ENCODE data around the gene ZNF683.

- TF ChIP-seq CTCF (IDR thresholded peaks at IDR 0.05; ENCODE audit: poor library complexity, severe bottlenecking) (no peak), EZH2 (IDR thresholded peaks at IDR 0.05; ENCODE audit: borderline replicate concordance, insufficient read depth, low read length, poor library complexity, severe bottlenecking) (no peak), POLR2AphosphoS5 (IDR thresholded peaks at IDR 0.05) (no peak), REST (IDR thresholded peaks at IDR 0.05; ENCODE audit: borderline replicate concordance) (no peak), RAD21 (conservative IDR thresholded peaks at IDR 0.05) (no peak)
Measured at GRCh38 chr1:26314501-26314900, 58.0 kb downstream of the ZNF683 start.

All from neural cell (in vitro differentiated cells).